ENCODE results near the gene CYP4F3.

The CYP4F3 gene

DNA sequence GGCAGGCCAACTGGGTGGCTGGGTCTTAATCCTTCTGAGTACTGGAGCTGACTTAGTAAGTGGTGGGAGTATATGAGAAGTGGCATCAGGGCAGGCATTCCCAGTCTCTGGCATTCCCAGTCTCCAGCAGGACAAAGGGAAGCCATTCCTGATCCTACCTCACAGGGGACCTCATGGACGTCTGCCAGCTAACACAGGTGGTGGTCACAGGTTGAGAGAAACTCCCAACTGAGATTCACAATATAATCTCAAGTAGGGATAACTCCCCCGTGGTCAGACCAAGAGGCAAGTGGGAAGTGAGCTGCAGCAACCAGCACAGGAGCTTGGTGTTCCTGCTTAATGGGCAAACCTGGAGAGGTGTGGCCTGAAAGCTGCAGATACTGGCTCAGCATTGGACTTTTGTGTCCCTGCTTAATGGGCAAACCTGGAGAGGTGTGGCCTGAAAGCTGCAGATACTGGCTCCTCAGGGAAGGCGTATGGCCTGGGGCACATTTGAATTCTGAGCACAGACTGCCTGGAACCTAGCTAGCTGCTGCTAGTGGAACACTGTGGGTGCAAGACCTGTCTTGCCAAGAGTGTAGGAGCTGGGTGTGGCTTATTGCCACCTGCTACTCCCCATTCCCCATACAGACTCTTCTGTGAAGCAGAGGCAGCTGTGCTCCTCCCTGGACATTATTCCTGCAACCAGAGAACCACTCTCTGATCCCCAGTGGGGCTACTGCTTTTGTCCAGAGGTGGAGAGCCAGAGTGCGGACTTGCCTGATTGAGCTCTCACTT lies 61.2 kb downstream of the CYP4F3 start:
- no peak for DNase-seq (ENCODE audit: low read depth)
- no peak for TF ChIP-seq CTCF (conservative IDR thresholded peaks at IDR 0.05; ENCODE audit: control insufficient read depth, insufficient read depth, low read depth, low read length)
- no peak overlapping the region for H3K4me3 ChIP-seq (ENCODE audit: control insufficient read depth, low read depth, low read length)

DNA sequence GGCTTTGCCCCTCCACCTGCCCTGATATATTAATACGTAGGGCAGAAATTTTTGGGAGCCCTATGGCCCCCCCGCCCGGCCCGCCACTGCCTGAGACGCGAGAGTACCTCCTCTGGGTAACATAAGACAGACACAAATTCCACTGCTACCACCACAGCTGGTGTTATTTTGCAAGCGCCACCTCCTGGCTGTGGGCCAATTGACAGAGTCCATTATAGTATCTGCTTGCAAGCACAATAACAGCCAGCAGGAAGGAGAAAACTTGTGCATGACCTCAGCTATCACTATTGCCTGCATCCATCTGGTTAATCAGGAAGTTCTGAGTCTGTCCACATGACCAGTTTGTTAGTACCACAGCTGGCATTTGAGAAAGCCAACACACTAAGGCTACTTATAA lies 61.8 kb downstream of the CYP4F3 start:
- DNase-seq (ENCODE audit: low read depth) = peak; percentile 38
- H3K4me3 ChIP-seq (ENCODE audit: control insufficient read depth, low read depth, low read length) = no peak overlapping the region

More for the DNA sequence above, 61.8 kb downstream of the CYP4F3 start:
- TF ChIP-seq CTCF (conservative IDR thresholded peaks at IDR 0.05; ENCODE audit: control insufficient read depth, insufficient read depth, low read depth, low read length) = no peak

All from fibroblast of mammary gland (primary cell).